Activated T-cell treated with anti-CD3 and anti-CD28 coated beads, Interleukin-2, amount 50 U/mL, for 4 hours (primary cell): ENCODE data around the gene CDH24. TPM values are rescaled to one million over a fixed set of nuclear protein-coding genes. Genes with fewer than 3 reads are reported as not detected.

Experiments
- ATAC-seq, 2 donors: fragments of 200-7000 bp; cut with Tn5 transposase; one replicate each; pipeline ENCODE4 v1.10.0; 2021
- DNase-seq: peaks from one replicate; pipeline ENCODE4 v3.0.0-alpha.2; 2020
- H3K27me3 Mint-ChIP-seq: one replicate; pipeline ENCODE4 v1.8.0; 2021; ENCODE audit warnings: low read depth, mixed read lengths
- H3K36me3 Mint-ChIP-seq: one replicate; pipeline ENCODE4 v1.8.0; 2022; ENCODE audit warnings: mixed read lengths; ENCODE audit not compliant: insufficient read depth
- H3K4me1 Mint-ChIP-seq: one replicate; pipeline ENCODE4 v1.8.0; 2021; ENCODE audit warnings: low read depth, mixed read lengths
- H3K4me3 Mint-ChIP-seq: one replicate; pipeline ENCODE4 v1.8.0; 2021; ENCODE audit warnings: mild to moderate bottlenecking, moderate library complexity, mixed read lengths
- H3K9me3 Mint-ChIP-seq: one replicate; pipeline ENCODE4 v1.8.0; 2021; ENCODE audit warnings: mixed read lengths
- total RNA-seq, 3 donors: library from RNA; stranded (reverse); gene quantifications; one replicate each; pipeline ENCODE4 v1.2.1, GENCODE V29; 2021

CDH24 gene
- total RNA-seq, 3 donors from 2014 or later, result 0.51 to 0.87 (median 0.65) TPM

DNA sequence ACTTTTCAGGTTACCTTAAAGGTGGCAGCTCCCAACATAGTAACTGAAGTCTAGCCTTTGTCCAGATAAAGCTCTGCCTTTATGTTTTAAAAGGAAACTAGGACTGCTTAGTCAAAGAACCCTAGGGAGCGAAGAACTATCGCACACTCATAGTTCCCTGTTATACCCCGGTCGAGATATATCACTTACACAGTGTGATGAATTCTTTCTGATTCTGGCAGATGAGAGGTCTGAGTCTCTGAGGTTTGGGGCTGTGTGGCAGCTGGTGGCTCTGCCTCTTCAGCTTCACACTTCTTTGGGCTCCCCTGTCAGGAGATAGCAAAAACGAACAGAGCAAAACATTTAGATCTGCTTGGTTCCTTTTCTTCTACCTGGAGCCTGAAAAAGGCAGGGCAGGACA lies 20.6 kb upstream of the CDH24 start:
- DNase-seq, result no peak

GRCh38 chr14:23076785-23077408 lies 19.6 kb upstream of the CDH24 start:
- peak; percentile 77 to 80 for ATAC-seq
- peaks cover 16% of the 10 kb centered on the region for H3K4me1 Mint-ChIP-seq
- H3K27me3 Mint-ChIP-seq, result no peaks in the 10 kb centered on the region
- H3K9me3 Mint-ChIP-seq, result no peaks in the 10 kb centered on the region
- DNase-seq, result no peak
- H3K4me3 Mint-ChIP-seq, result no peak overlapping the region
- H3K36me3 Mint-ChIP-seq, result peaks cover 44% of the 10 kb centered on the region

More for the DNA sequence above, 20.6 kb upstream of the CDH24 start:
- no peak overlapping the region for H3K4me3 Mint-ChIP-seq
- peaks cover 9% of the 10 kb centered on the region for H3K4me1 Mint-ChIP-seq
- H3K27me3 Mint-ChIP-seq, result no peaks in the 10 kb centered on the region
- no peak for ATAC-seq
- H3K9me3 Mint-ChIP-seq, result no peaks in the 10 kb centered on the region
- peaks cover 42% of the 10 kb centered on the region for H3K36me3 Mint-ChIP-seq

DNA sequence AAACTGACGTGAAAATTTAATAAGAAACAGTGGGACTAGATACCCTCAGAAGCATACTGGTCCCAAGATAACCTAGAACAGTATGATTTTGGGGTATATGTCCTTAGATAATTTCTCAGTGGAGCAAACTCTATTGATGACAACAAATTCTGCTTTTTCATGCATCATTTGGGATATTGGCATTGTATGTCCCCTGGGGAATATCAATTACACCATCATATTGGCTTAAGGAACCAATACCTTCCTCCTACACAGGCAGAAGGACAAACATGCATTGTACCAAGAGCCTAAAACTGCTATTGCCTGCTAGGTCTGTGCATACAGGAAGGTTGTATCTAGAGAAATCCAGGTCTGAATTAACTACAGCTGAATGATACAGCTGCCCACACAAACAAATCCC lies 17.6 kb upstream of the CDH24 start:
- Mint-ChIP-seq H3K36me3 (peaks cover 35% of the 10 kb centered on the region), H3K4me1 (peaks cover 25% of the 10 kb centered on the region), H3K4me3 (no peak overlapping the region), H3K27me3 (no peaks in the 10 kb centered on the region), H3K9me3 (no peaks in the 10 kb centered on the region)
- no peak for DNase-seq
- ATAC-seq, result no peak

GRCh38 chr14:23071921-23072539 lies 14.7 kb upstream of the CDH24 start:
- no peaks in the 10 kb centered on the region for H3K27me3 Mint-ChIP-seq
- no peaks in the 10 kb centered on the region for H3K9me3 Mint-ChIP-seq
- no peak for DNase-seq
- peaks cover 24% of the 10 kb centered on the region for H3K36me3 Mint-ChIP-seq
- peak overlapping the region; percentile 97 for H3K4me3 Mint-ChIP-seq
- no peak for ATAC-seq
- peaks cover 32% of the 10 kb centered on the region for H3K4me1 Mint-ChIP-seq

- H3K4me3 Mint-ChIP-seq, result peak overlapping the region; percentile 97
- no peaks in the 10 kb centered on the region for H3K9me3 Mint-ChIP-seq
- peaks cover 27% of the 10 kb centered on the region for H3K36me3 Mint-ChIP-seq
- no peaks in the 10 kb centered on the region for H3K27me3 Mint-ChIP-seq
- peak; percentile 67 for DNase-seq
- peak; percentile 97 for ATAC-seq
- H3K4me1 Mint-ChIP-seq, result peaks cover 32% of the 10 kb centered on the region
Observed at GRCh38 chr14:23071244-23071920, 14.1 kb upstream of the CDH24 start.

DNA sequence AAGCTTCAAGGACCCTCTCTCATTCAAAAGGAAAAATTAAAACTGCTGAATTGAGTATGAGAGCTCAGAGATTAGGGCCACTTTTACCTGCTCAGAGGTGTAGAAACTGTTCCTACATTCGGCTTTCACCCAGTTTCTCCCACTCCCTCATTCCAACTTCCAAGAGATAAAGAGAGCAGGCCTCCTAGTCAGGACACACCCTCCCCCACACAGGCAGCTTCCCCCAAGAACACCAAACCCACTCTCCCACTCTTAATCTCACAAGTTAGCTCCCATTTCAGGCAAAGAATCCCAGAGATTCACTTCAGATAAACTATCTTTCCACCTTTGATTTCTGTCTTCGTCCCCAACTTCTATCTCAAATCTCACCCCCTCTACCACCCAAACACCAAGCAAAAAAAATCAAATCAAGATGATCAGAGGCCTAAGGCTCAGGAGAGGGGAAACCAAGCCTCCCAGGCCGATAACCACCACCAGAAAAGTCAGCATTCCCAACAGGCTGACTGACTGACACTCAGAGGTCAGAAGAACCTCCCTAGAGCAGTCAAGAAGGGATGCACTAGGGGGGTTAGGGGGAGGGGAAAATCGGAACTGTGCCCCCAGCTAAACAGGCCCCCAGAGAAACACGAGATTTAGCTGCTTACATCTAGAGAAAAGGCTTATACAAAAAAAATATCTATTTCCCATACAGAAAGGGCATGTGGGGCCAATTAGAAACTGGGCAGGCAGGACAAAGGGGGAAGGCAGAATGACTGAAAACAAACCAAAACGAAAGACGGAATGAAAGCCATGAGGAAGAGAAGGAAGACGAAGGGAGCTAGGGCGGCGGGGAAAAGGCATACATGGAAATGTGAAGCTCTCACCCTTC lies 13.2 kb upstream of the CDH24 start:
- peaks cover 26% of the 10 kb centered on the region for H3K36me3 Mint-ChIP-seq
- H3K4me1 Mint-ChIP-seq, result peaks cover 37% of the 10 kb centered on the region
- peak overlapping the region; percentile 97 for H3K4me3 Mint-ChIP-seq
- H3K9me3 Mint-ChIP-seq, result no peaks in the 10 kb centered on the region
- no peaks in the 10 kb centered on the region for H3K27me3 Mint-ChIP-seq
- no peak for ATAC-seq
- no peak for DNase-seq

DNA sequence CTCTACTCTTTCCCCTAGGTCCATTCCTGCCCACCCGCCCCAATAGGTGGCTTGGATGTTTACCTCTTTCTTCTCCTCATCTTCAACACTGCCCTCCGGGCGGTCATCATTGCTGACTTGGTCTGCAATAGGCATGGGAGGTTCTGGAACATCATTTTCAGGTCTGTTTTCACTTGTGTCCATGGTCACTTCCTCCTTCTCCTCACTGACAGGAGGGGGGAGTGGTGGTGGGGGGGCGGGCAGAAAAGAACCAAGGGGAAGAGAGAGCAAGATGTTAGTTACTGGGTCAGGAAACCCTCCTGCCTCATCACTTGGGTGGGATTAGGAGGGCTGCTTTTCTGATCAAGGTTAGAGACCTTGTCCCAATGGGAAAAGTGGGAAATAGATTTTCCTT lies 12.1 kb upstream of the CDH24 start:
- H3K4me3 Mint-ChIP-seq, result peak overlapping the region; percentile 50

DNA sequence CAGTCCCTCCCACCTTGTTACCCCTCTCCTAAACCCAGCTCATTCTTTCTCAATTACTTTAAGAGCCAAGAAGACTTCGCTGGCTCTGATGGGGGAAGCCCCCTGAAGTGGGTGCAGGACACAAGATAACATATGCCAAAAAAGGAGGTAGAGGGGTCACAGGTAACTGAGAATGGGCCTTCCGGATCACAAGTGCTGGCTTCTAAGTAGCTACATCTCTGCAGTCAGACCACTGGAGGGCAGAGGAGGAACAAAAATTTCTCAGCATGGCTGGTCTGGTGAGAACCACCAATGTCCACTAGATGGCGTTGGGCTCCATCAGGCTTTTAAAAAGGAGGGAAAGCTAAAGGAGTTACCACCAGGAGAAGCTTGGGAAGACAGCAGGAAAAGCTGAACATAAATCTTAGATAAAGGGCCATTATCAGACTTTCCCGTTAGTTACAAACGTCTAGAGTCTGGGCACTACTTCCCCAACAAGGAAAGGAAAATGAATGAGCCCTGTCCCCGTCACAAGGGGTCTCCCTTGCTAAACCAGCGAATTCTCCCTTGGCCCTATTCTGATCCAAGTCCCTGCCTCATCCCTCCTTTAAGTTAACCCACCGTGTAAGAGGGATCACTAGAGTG lies 11.6 kb upstream of the CDH24 start:
- H3K4me3 Mint-ChIP-seq, result peak overlapping the region; percentile 51
- peaks cover 35% of the 10 kb centered on the region for H3K4me1 Mint-ChIP-seq
- H3K36me3 Mint-ChIP-seq, result peaks cover 29% of the 10 kb centered on the region
- peak; percentile 62 for DNase-seq
- no peaks in the 10 kb centered on the region for H3K9me3 Mint-ChIP-seq
- peak; percentile 71 to 80 for ATAC-seq
- no peaks in the 10 kb centered on the region for H3K27me3 Mint-ChIP-seq

More for the DNA sequence above, 12.1 kb upstream of the CDH24 start:
- H3K27me3 Mint-ChIP-seq, result no peaks in the 10 kb centered on the region
- H3K4me1 Mint-ChIP-seq, result peaks cover 35% of the 10 kb centered on the region
- DNase-seq (no peak), ATAC-seq (no peak)
- peaks cover 25% of the 10 kb centered on the region for H3K36me3 Mint-ChIP-seq
- H3K9me3 Mint-ChIP-seq, result no peaks in the 10 kb centered on the region

GRCh38 chr14:23067847-23068788 lies 10.8 kb upstream of the CDH24 start:
- DNase-seq (no peak), ATAC-seq (no peak)
- Mint-ChIP-seq H3K36me3 (peaks cover 34% of the 10 kb centered on the region), H3K9me3 (no peaks in the 10 kb centered on the region), H3K4me1 (peaks cover 35% of the 10 kb centered on the region), H3K27me3 (no peaks in the 10 kb centered on the region), H3K4me3 (no peak overlapping the region)

DNA sequence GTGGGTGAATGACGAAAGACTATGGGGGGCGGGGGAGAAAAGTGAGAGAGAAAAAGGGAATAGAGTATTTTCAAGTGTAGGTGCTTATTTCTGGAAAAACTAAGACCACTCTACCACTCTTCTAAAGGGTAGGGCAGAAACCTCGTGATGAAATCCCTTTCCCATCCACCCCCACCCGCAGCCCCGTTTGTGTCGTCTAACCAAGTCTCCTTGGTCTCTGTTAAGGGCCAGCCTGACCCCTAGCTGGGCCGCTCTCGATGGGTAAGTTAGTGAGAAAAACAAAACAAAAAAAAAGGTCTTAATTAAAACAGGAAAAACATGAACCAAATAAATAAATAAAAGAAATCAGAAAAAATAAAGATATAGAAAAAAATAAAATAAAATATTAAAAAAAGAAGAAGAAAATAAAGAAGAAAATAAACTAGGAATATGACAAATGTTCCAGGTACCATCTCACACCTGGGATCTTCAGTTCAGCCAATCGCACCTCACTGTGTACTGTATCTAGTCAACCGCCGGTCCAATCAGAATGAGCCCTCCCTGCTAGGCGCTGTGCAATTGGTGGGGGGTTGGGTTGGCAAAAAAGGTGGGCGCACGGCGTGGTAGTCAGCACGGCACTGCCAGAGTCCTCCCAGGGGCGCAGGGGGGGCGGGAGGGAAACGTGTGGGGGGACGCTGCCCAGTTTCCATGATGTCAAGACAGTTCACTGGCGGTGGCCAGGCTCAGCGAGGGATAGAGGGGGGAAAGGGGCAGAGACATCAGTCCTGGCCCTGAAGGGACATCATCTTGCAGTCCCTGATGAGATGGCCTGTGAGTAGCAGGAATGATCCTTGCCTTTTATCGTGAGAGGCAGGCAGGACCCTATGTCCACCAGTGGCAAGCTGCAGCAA lies 9.8 kb upstream of the CDH24 start:
- no peaks in the 10 kb centered on the region for H3K27me3 Mint-ChIP-seq
- ATAC-seq (no peak), DNase-seq (no peak)
- H3K36me3 Mint-ChIP-seq, result peaks cover 40% of the 10 kb centered on the region
- H3K9me3 Mint-ChIP-seq, result no peaks in the 10 kb centered on the region
- no peak overlapping the region for H3K4me3 Mint-ChIP-seq
- peaks cover 31% of the 10 kb centered on the region for H3K4me1 Mint-ChIP-seq

- DNase-seq (no peak), ATAC-seq (no peak)
- Mint-ChIP-seq H3K9me3 (no peaks in the 10 kb centered on the region), H3K4me3 (no peak overlapping the region), H3K27me3 (no peaks in the 10 kb centered on the region), H3K4me1 (peaks cover 23% of the 10 kb centered on the region), H3K36me3 (peaks cover 39% of the 10 kb centered on the region)
Observed at GRCh38 chr14:23066368-23066767, 9.0 kb upstream of the CDH24 start.

- no peak overlapping the region for H3K4me3 Mint-ChIP-seq
- H3K9me3 Mint-ChIP-seq, result no peaks in the 10 kb centered on the region
- H3K36me3 Mint-ChIP-seq, result peaks cover 44% of the 10 kb centered on the region
- ATAC-seq (no peak), DNase-seq (no peak)
- no peaks in the 10 kb centered on the region for H3K27me3 Mint-ChIP-seq
- H3K4me1 Mint-ChIP-seq, result peaks cover 8% of the 10 kb centered on the region
Observed at GRCh38 chr14:23063601-23064000, 6.3 kb upstream of the CDH24 start.
